DOHH2 (cell line): ENCODE measurements around the gene UBTD1.

Source experiments
- EZH2phosphoT487 ChIP-seq: fragments of 200-600 bp; sonication (generic); IDR thresholded peaks from 2 replicates; pipeline ENCODE4 v1.6.1; 2017; ENCODE audit warnings: borderline replicate concordance, mild to moderate bottlenecking, antibody characterized with exemption, low read length, moderate library complexity, mixed read lengths
- TF ChIP-seq, protein P1 (sequence below): fragments of 200-600 bp; sonication (generic); IDR thresholded peaks from one replicate; pipeline ENCODE4 v1.5.1; 2014; ENCODE audit warnings: antibody characterized with exemption, mild to moderate bottlenecking, low read depth, low read length; ENCODE audit not compliant: poor library complexity, severe bottlenecking

DNA sequence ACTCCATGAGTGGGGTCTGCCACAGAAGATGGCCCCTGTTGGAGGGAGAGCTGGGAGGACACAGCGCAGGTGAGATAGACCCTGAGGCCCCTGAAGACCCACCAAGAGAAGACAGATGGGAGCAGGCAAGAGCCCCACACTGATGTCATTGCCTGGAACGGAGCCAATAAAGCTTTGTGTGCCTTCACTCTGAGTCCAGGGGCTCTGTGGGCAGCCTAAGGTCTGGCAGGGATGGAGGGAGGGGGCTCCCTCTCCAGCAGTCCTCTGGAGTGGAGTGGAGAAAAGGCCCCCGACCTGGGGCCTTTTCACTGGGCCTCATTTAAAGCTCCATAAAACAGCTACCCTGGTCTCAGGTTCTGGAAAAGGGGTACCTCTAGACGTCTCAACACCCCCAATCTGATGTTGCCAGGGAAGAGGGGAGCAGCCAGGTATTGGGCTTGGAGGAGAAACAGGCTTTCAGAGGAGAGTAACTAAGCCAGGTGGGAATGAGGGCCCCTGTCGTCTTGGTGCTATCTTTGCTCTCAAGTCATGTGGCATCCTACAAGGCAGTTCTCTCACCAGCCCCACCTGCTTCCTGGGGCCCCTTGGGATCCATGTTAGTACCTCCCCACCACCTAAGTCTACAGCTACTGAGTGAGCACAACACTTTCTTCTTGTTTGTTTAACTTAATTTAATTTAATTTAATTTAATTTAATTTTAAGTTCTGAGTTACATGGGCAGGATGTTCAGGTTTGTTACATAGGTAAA, 92.2 kb downstream of the UBTD1 start:
- TF ChIP-seq, protein P1, sequence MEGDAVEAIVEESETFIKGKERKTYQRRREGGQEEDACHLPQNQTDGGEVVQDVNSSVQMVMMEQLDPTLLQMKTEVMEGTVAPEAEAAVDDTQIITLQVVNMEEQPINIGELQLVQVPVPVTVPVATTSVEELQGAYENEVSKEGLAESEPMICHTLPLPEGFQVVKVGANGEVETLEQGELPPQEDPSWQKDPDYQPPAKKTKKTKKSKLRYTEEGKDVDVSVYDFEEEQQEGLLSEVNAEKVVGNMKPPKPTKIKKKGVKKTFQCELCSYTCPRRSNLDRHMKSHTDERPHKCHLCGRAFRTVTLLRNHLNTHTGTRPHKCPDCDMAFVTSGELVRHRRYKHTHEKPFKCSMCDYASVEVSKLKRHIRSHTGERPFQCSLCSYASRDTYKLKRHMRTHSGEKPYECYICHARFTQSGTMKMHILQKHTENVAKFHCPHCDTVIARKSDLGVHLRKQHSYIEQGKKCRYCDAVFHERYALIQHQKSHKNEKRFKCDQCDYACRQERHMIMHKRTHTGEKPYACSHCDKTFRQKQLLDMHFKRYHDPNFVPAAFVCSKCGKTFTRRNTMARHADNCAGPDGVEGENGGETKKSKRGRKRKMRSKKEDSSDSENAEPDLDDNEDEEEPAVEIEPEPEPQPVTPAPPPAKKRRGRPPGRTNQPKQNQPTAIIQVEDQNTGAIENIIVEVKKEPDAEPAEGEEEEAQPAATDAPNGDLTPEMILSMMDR: no peak
- no peak for TF ChIP-seq EZH2phosphoT487
